Stimulated activated CD8-positive, alpha-beta memory T cell treated with anti-CD3 and anti-CD28 coated beads, Interleukin-7, amount 100 ng/mL, for 48 hours (primary cell): ENCODE results near the gene NAGPA.
"Not testable (repeated sequence)": the region's sequence is repeated elsewhere in the genome, so short reads cannot be mapped to it uniquely, and the experiment has no call there.

ENCODE experiments used
- DNase-seq, 2 donors: peaks; one replicate each; pipeline ENCODE4 v3.0.0-alpha.2; 2020; ENCODE audit warnings: low read depth in 1 of 2; ENCODE audit errors: extremely low read depth in 1 of 2

The NAGPA gene

GRCh38 chr16:5033256-5034166 is at the start of gene NAGPA:
Gene NAGPA (minus strand): TSS chr16:5033935. CDS start chr16:5033914, 21 bp downstream.
- DNase-seq, result peak; percentile 59 to 71

- DNase-seq, result not testable (repeated sequence)
Observed at GRCh38 chr16:5080996-5081395, 47.3 kb upstream of the NAGPA start.

- not testable (repeated sequence) for DNase-seq
Observed at GRCh38 chr16:5080461-5080860, 46.7 kb upstream of the NAGPA start.

- DNase-seq, result no peak
Observed at GRCh38 chr16:5078626-5079025, 44.9 kb upstream of the NAGPA start.

- no peak for DNase-seq
Observed at GRCh38 chr16:5077304-5077703, 43.6 kb upstream of the NAGPA start.

GRCh38 chr16:5075637-5076036 is 41.9 kb upstream of the NAGPA start:
- DNase-seq, result no peak

GRCh38 chr16:5073771-5074170 is 40.0 kb upstream of the NAGPA start:
- DNase-seq, result not testable (repeated sequence)

GRCh38 chr16:5073279-5073629 is 39.5 kb upstream of the NAGPA start:
- no peak for DNase-seq

GRCh38 chr16:5072334-5073278 is 38.9 kb upstream of the NAGPA start:
- no peak for DNase-seq

GRCh38 chr16:5071681-5072333 is 38.1 kb upstream of the NAGPA start, which contains the start of gene ALG1:
Gene ALG1 (plus strand): TSS chr16:5071843. CDS start chr16:5071850, 7 bp downstream.
- peak; percentile 75 to 80 for DNase-seq

GRCh38 chr16:5071341-5071680 is 37.6 kb upstream of the NAGPA start:
- no peak for DNase-seq

GRCh38 chr16:5070431-5071186 is 36.9 kb upstream of the NAGPA start:
- no peak for DNase-seq

GRCh38 chr16:5069854-5070253 is 36.1 kb upstream of the NAGPA start:
- no peak for DNase-seq

- no peak for DNase-seq
Observed at GRCh38 chr16:5069048-5069447, 35.3 kb upstream of the NAGPA start.

GRCh38 chr16:5066511-5066910 is 32.8 kb upstream of the NAGPA start:
- DNase-seq, result no peak

GRCh38 chr16:5065813-5066212 is 32.1 kb upstream of the NAGPA start, which contains the start of gene C16orf89:
Gene C16orf89 (minus strand): TSS chr16:5065956. CDS start chr16:5065908, 48 bp downstream.
- DNase-seq, result no peak

GRCh38 chr16:5065326-5065725 is 31.6 kb upstream of the NAGPA start:
- DNase-seq, result no peak

GRCh38 chr16:5064915-5065314 is 31.2 kb upstream of the NAGPA start:
- no peak for DNase-seq

GRCh38 chr16:5062790-5063765 is 29.3 kb upstream of the NAGPA start:
- DNase-seq, result no peak
